Adrenal gland (tissue), 12 donors: ENCODE measurements around the gene CABCOCO1. TPM values are rescaled to one million over a fixed set of nuclear protein-coding genes. Genes with fewer than 3 reads are reported as not detected.

Experiments
- DNase-seq, 7 donors: peaks; one replicate each; pipeline ENCODE4 v3.0.0-alpha.2; 2019 to 2020
- H3K27ac ChIP-seq, 5 donors: fragments of 200-600 bp; sonication (generic) in 4 of 5; 1 replicate in 3 of 5; 2 replicates in 2 of 5; pipeline versions ENCODE4 v1.5.1 to v1.8.0; 2016 to 2020; ENCODE audit warnings: mild to moderate bottlenecking in 1 of 5
- H3K27me3 ChIP-seq: fragments of 200-600 bp; 2 replicates; pipeline ENCODE4 v1.8.0; 2021
- H3K36me3 ChIP-seq, 2 donors: fragments of 200-600 bp; replicated peaks in 1 of 2; 1 replicate in 1 of 2; 2 replicates in 1 of 2; pipeline versions ENCODE4 v1.5.1 to v1.8.0; 2018 to 2022
- H3K4me1 ChIP-seq, 2 donors: fragments of 200-600 bp; replicated peaks in 1 of 2; 1 replicate in 1 of 2; 2 replicates in 1 of 2; pipeline versions ENCODE4 v1.5.1 to v1.8.0; 2018 to 2021
- H3K4me3 ChIP-seq, 4 donors: fragments of 200-600 bp; sonication (generic) in 3 of 4; one replicate each; pipeline ENCODE4 v1.5.1; 2016 to 2018
- H3K9me3 ChIP-seq, 3 donors: fragments of 200-600 bp; sonication (generic) in 1 of 3; replicated peaks in 1 of 3; 1 replicate in 2 of 3; 2 replicates in 1 of 3; pipeline versions ENCODE4 v1.5.1 to v1.8.0; 2016 to 2021
- CTCF ChIP-seq, 6 experiments: fragments of 450-650 bp in 4 of 6; fragments of 200-600 bp in 2 of 6; sonication (generic) in 1 of 6; IDR thresholded peaks; 1 replicate in 5 of 6; 2 replicates in 1 of 6; pipeline versions ENCODE4 v1.5.1 to v1.8.0; 2016 to 2021; ENCODE audit warnings: antibody characterized with exemption in 6 of 6, mild to moderate bottlenecking in 2 of 6, moderate library complexity in 1 of 6
- POLR2A ChIP-seq, 2 donors: fragments of 450-650 bp; IDR thresholded peaks; one replicate each; pipeline ENCODE4 v1.6.1; 2017; ENCODE audit warnings: antibody characterized with exemption in 2 of 2, mild to moderate bottlenecking in 2 of 2, moderate library complexity in 1 of 2
- WGBS, 4 donors: extraction: QIAGEN DNeasy Blood & Tissue Kit in 2 of 4; methylation state at CpG; one replicate each; pipeline versions ENCODE4 v1.1.5 to v1.1.7; 2013 to 2017; 5-methylcytosine and 5-hydroxymethylcytosine counted together
- intact Hi-C, 2 donors: fragments of 100-400 bp; cut with DNase I; formaldehyde crosslinking; loops; one replicate each; pipeline versions ENCODE4 v1.14.1 to v1.15.0; 2022 to 2023
- polyA plus RNA-seq, 3 donors: library from polyadenylated mRNA; stranded (reverse); fragments of 200-250 nt in 2 of 3; fragments of 350-450 nt in 1 of 3; fragmentation: Illumina TruSeq in 1 of 3; extraction: RNeasy Lipid Tissue Mini Kit (QIAGEN cat#74804) in 1 of 3; gene quantifications; one replicate each; pipeline ENCODE4 v1.2.3, GENCODE V29; 2013 to 2014
- total RNA-seq, 9 donors: library from RNA; depleted of rRNA in 4 of 9; stranded (reverse); fragments of >200 nt in 4 of 9; fragments of 120-200 nt in 1 of 9; fragmentation: NEBNext Ultra II Directional in 1 of 9; extraction: Animal tissue kit (Norgen Biotek cat#: 25700) in 1 of 9; gene quantifications; one replicate each; pipeline versions ENCODE4 v1.1.0 to v1.2.4, GENCODE V29; 2013 to 2023
- donor health status: healthy with polysubstance abuse.
- donor health status: Bipolar disorder and iron deficiency.
- donor health status: DM: yes; HTN: yes; CAD: no.
- donor health status: DM: no; HTN: no; CAD: no.
- donor health status: DM: no; HTN: no; CAD: no.
- donor health status: DM: yes; HTN: yes; CAD: no.

CABCOCO1 gene
- total and polyA plus RNA-seq, 12 donors, result 0.36 to 2.9 (median 1.4) TPM; not detected in 6

DNA sequence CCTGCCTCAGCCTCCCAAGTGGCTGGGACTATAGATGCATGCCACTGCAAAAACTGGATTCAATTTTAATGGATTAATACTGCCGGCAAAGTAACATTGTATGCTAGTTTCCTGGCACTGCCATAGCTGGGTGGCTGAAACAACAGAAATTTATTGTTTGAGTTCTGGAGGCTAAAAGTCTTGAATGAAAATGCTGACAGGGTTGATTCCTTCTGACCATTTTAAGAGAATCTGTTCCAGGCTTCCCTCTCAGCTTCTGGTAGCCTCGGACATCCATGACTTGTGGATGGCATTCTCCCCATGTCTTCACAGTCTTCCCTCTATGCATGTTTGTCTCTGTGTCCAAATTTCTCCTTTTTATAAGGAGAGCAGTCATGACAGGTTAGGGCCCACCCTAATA is 151.4 kb downstream of the CABCOCO1 start:
- intact Hi-C loops, result no loop called here
- Histone ChIP-seq H3K27ac (no peak overlapping the region), H3K4me1 (no peaks in the 10 kb centered on the region), H3K4me3 (no peak overlapping the region), H3K27me3 (no peaks in the 10 kb centered on the region), H3K9me3 (no peaks in the 10 kb centered on the region), H3K36me3 (no peaks in the 10 kb centered on the region)
- WGBS, 4 donors, result 89 to 100% (median 97%) methylated on average over 2 of the region's 2 CpGs
- no peak for DNase-seq
- TF ChIP-seq POLR2A (IDR thresholded peaks at IDR 0.05) (no peak), CTCF (IDR thresholded peaks at IDR 0.05) (no peak)

DNA sequence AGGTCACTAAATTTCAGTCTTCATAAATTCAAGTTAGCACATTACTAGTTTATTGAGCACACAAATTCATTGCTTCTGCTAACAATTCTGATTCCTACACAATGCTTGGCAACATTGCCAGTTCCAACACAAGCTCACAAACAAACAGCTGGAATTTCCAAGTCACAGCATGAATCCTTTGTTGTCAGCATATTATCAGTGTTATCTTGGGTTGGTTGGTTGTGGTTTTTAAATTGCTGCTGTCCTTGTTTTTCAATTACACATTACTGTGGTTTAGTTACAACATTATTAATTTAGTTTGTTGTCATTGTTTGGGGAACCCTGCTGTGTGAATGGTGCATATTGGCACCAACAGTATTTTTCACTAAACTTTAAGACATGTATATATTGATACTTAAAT is 152.8 kb downstream of the CABCOCO1 start:
- Histone ChIP-seq H3K27ac (no peak overlapping the region), H3K36me3 (no peaks in the 10 kb centered on the region), H3K4me3 (no peak overlapping the region), H3K9me3 (no peaks in the 10 kb centered on the region), H3K27me3 (no peaks in the 10 kb centered on the region), H3K4me1 (no peaks in the 10 kb centered on the region)
- no peak for DNase-seq
- intact Hi-C loops, result no loop called here
- TF ChIP-seq CTCF (IDR thresholded peaks at IDR 0.05) (no peak), POLR2A (IDR thresholded peaks at IDR 0.05) (no peak)

Other genes with a start within 250 kb of the CABCOCO1 start
- gene TMEM26, start 209.5 kb upstream of the CABCOCO1 start, total RNA-seq, result 10 to 100 TPM in 1 of 9 donors, 1 to 10 TPM in 7, under 1 TPM in 1; 0.36 to 51.7 (median 2.1) TPM
- gene TMEM26, start 209.5 kb upstream of the CABCOCO1 start, polyA plus RNA-seq, result 1 to 10 TPM in 2 of 3 donors, under 1 TPM in 1; 0.91 to 1.6 (median 1.0) TPM
- gene ARID5B, start 238.8 kb downstream of the CABCOCO1 start, total RNA-seq, result 10 to 100 TPM in 8 of 9 donors, 1 to 10 TPM in 1; 8.6 to 42.4 (median 29.3) TPM
- 10 to 100 TPM in 1 of 3 donors, 1 to 10 TPM in 2; 5.7 to 10.7 (median 9.0) TPM for gene ARID5B, start 238.8 kb downstream of the CABCOCO1 start, polyA plus RNA-seq